SH-SY5Y (cell line): ENCODE results near the gene NCOA3.

ENCODE experiments used
- GATA2 ChIP-seq: IDR thresholded peaks from 2 replicates; pipeline ENCODE4 v1.6.1; 2011; ENCODE audit warnings: mild to moderate bottlenecking, low read depth, low read length
- GATA3 ChIP-seq: IDR thresholded peaks from 2 replicates; pipeline ENCODE4 v1.6.1; 2011; ENCODE audit warnings: low read depth, mild to moderate bottlenecking, low read length, moderate library complexity

GRCh38 chr20:47465335-47466090 is 36.2 kb upstream of the NCOA3 start:
- TF ChIP-seq GATA3 (no peak), GATA2 (no peak)
